Nephron progenitor cell (in vitro differentiated cells): ENCODE results near the gene CDK11A.

Experiments
- DNase-seq: peaks from one replicate; pipeline ENCODE4 v3.0.0; 2021
- H3K27ac Mint-ChIP-seq: 2 replicates; pipeline ENCODE4 v1.8.0; 2021; ENCODE audit warnings: mild to moderate bottlenecking, moderate library complexity, mixed read lengths
- H3K27me3 Mint-ChIP-seq: 2 replicates; pipeline ENCODE4 v1.8.0; 2021; ENCODE audit warnings: mild to moderate bottlenecking, low read depth, mixed read lengths; ENCODE audit not compliant: poor library complexity
- H3K36me3 Mint-ChIP-seq: 2 replicates; pipeline ENCODE4 v1.8.0; 2021; ENCODE audit warnings: low read depth, mixed read lengths
- H3K4me1 Mint-ChIP-seq: 2 replicates; pipeline ENCODE4 v1.8.0; 2021; ENCODE audit warnings: mixed read lengths
- H3K4me3 Mint-ChIP-seq: 2 replicates; pipeline ENCODE4 v1.8.0; 2021; ENCODE audit warnings: mild to moderate bottlenecking, moderate library complexity, mixed read lengths
- H3K9me3 Mint-ChIP-seq: 2 replicates; pipeline ENCODE4 v1.8.0; 2021; ENCODE audit warnings: mild to moderate bottlenecking, moderate library complexity, mixed read lengths
- TF ChIP-seq, protein P1 (sequence below): fragments of 200-600 bp; sonication (generic); IDR thresholded peaks from 2 replicates; pipeline ENCODE4 v1.5.0; 2021; ENCODE audit warnings: antibody characterized with exemption

CDK11A gene

DNA sequence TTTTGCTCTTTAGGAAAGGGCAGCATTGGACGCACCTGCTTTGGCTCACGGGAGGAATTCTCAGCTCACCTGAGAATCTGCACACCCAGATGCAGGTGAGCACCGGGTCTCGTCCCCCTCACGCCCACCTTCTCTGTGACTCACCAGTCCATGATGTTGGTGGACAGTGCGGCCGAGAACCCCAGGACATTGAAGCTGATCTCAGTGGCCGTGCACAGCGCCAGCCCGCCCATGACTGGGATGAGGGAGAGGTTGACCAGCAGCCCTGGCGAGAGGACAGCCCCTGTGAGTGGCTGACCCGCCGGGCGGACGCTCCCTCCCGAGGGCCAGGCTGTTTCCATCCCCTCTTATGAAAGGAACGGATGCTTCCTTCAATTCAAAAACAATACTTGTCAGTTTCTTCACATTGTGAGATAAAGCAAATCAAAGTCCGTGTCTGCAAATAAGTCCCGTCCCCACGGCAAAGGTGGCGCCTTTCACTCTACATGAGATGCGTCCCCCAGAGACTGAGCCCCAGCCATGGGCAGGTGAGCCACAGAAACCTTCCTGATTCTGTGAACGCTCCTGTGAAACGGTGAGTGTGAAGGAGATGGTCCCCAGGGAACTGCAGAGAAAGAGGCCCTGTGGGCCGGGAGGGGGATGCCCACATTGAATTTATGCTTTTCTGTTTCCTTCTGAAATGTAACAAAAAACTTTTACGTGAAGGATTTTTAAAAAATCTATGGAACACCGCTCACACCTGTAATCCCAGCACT is 52.6 kb downstream of the CDK11A start:
- DNase-seq, result no peak
- peak overlapping the region; percentile 59 for H3K27ac Mint-ChIP-seq
- TF ChIP-seq, protein P1, sequence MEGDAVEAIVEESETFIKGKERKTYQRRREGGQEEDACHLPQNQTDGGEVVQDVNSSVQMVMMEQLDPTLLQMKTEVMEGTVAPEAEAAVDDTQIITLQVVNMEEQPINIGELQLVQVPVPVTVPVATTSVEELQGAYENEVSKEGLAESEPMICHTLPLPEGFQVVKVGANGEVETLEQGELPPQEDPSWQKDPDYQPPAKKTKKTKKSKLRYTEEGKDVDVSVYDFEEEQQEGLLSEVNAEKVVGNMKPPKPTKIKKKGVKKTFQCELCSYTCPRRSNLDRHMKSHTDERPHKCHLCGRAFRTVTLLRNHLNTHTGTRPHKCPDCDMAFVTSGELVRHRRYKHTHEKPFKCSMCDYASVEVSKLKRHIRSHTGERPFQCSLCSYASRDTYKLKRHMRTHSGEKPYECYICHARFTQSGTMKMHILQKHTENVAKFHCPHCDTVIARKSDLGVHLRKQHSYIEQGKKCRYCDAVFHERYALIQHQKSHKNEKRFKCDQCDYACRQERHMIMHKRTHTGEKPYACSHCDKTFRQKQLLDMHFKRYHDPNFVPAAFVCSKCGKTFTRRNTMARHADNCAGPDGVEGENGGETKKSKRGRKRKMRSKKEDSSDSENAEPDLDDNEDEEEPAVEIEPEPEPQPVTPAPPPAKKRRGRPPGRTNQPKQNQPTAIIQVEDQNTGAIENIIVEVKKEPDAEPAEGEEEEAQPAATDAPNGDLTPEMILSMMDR, result no peak
- no peak overlapping the region for H3K4me3 Mint-ChIP-seq
- H3K36me3 Mint-ChIP-seq, result peaks cover 32% of the 10 kb centered on the region
- no peaks in the 10 kb centered on the region for H3K4me1 Mint-ChIP-seq
- H3K27me3 Mint-ChIP-seq, result no peaks in the 10 kb centered on the region
- H3K9me3 Mint-ChIP-seq, result no peaks in the 10 kb centered on the region

DNA sequence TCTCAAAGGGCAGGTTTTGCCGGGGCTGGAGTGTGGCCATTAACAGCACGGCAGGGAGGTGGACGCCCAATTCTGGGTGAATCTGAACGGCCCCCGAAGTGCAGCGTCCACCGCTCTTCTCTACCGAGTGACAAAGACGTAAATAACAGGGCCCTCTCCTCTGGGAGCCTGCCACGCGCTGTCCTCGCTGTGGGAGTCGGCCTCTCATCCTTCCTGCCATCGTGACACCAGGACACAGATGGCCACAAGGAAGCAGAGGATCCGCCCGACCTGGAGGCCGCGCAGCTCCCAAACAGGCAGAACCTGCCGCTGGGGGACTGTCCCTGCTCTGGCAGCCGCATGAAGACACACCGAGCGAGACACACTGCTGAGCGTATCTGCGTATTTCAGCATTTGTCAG is 53.3 kb downstream of the CDK11A start:
- H3K27ac Mint-ChIP-seq, result no peak overlapping the region
- peaks cover 32% of the 10 kb centered on the region for H3K36me3 Mint-ChIP-seq
- DNase-seq, result no peak
- H3K9me3 Mint-ChIP-seq, result no peaks in the 10 kb centered on the region
- no peaks in the 10 kb centered on the region for H3K4me1 Mint-ChIP-seq
- TF ChIP-seq, protein P1, result no peak
- no peak overlapping the region for H3K4me3 Mint-ChIP-seq
- H3K27me3 Mint-ChIP-seq, result no peaks in the 10 kb centered on the region

DNA sequence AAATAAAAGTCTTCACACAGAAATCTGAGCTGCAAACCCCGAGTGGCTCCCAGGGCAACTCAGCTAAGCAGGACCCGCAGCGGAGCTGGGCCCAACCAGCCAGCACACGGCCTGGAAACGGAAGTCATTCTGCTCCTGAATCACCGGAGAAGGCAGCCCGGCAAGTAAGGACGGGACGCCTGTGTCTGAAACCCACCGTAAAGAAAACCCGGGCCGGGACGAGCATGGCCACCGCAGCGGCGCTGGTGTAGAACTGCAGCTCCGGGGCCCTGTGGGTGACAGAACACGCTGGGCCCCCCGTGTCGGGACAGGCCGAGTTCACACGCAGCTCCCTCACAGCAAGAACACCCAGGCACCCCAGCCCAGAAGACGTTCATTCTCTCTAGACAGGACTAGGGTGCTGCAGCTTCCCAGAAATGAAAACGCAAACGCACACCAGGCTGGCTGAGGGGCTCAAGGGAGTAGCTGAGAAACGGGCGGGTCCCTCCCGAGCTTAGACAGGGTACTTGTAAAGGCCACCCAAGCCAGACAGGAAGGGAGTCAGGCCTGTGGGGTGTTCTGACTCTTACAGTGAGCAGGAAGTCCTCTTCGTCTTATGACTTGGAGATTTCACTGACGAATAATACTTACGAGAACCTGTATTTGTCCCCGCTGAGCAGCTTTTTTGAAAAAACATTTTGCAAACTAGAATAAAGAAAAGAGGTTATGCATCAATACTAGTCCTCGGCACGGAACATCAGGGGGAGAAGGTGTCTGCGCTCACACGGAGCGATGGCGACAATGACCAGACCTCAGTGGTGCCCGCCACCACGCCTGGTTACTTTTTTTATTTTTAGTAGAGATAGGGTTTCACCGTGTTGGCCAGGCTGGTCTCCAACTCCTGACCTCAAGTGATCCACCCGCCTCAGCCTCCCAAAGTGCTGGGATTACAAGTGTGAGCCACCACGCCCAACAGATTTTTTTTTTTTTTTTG is 54.4 kb downstream of the CDK11A start:
- DNase-seq, result no peak
- Mint-ChIP-seq H3K36me3 (peaks cover 31% of the 10 kb centered on the region), H3K4me3 (no peak overlapping the region), H3K27me3 (no peaks in the 10 kb centered on the region), H3K9me3 (no peaks in the 10 kb centered on the region), H3K27ac (no peak overlapping the region), H3K4me1 (no peaks in the 10 kb centered on the region)
- TF ChIP-seq, protein P1, result no peak

DNA sequence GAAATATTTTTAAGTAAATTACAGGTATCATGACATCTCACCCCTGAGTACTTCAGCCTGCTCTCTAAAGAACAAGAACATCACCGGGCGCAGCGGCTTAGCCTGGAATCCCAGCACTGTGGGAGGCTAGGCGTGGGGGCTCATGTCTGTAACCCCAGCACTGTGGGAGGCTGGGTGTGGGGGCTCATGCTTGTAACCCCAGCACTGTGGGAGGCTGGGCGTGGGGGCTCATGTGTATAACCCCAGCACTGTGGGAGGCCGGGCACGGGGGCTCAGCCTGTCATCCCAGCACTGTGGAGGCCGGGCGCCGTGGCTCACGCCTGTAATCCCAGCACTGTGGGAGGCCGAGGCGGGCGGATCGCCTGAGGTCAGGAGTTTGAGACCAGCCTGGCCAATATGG is 57.6 kb downstream of the CDK11A start:
- no peaks in the 10 kb centered on the region for H3K27me3 Mint-ChIP-seq
- no peaks in the 10 kb centered on the region for H3K4me1 Mint-ChIP-seq
- H3K36me3 Mint-ChIP-seq, result peaks cover 14% of the 10 kb centered on the region
- no peak overlapping the region for H3K4me3 Mint-ChIP-seq
- H3K27ac Mint-ChIP-seq, result no peak overlapping the region
- TF ChIP-seq, protein P1, result no peak
- H3K9me3 Mint-ChIP-seq, result no peaks in the 10 kb centered on the region
- DNase-seq, result no peak

DNA sequence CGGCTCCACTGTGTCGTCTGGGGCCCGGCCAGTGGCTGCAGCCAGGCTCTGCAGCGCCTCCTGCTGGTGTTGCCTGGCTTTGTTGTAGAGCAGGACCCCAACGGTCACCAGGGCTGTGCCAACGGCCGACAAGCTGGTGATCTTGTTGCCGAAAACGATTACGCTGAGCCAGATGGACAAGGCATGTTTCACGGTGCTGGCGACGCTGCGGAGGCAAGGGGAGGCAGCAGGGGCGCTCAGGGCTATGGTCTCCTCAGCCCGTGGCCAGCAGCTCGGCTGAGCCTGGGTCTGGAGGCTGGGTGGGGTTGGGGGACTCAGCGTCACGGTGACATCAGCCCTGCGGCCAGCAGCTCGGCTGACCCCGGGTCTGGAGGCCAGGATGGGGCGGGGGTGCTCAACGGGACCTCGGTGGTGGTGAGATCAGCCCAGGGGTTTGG is 58.3 kb downstream of the CDK11A start:
- DNase-seq, result peak; percentile 55
- Mint-ChIP-seq H3K9me3 (no peaks in the 10 kb centered on the region), H3K27me3 (no peaks in the 10 kb centered on the region), H3K4me1 (no peaks in the 10 kb centered on the region), H3K27ac (no peak overlapping the region), H3K36me3 (peaks cover 9% of the 10 kb centered on the region), H3K4me3 (no peak overlapping the region)
- TF ChIP-seq, protein P1, result peak; percentile 47
